Keratinocyte (primary cell): ENCODE results near the gene TIMMDC1. TPM values are rescaled to one million over a fixed set of nuclear protein-coding genes. Genes with fewer than 3 reads are reported as not detected.

ENCODE experiments used
- DNase-seq: peaks from one replicate; pipeline ENCODE4 v3.0.0-alpha.2; 2011; ENCODE audit warnings: low read depth, missing footprints, low spot score
- FAIRE-seq: peaks from 2 replicates; lab custom pipeline; 2011; peaks lifted over from hg19 to GRCh38; lab: Jason Lieb, UNC
- H2AFZ ChIP-seq: 2 replicates; pipeline ENCODE4 v1.6.0; 2012; ENCODE audit warnings: low read length, control low read depth, inconsistent platforms; ENCODE audit not compliant: control insufficient read depth
- H3K27ac ChIP-seq: 2 replicates; pipeline ENCODE4 v1.5.1; 2011; ENCODE audit warnings: low read length; ENCODE audit not compliant: control insufficient read depth, insufficient read depth
- H3K27me3 ChIP-seq: 3 replicates; pipeline ENCODE4 v1.6.0; 2011; ENCODE audit warnings: low read length; ENCODE audit not compliant: control insufficient read depth, insufficient read depth; ENCODE audit errors: extremely low read depth
- H3K36me3 ChIP-seq, 2 experiments: 2 replicates in 1 of 2; 3 replicates in 1 of 2; pipeline ENCODE4 v1.5.1; 2011; ENCODE audit warnings: low read length in 2 of 2, mild to moderate bottlenecking in 1 of 2; ENCODE audit not compliant: control insufficient read depth in 2 of 2, insufficient read depth in 2 of 2; ENCODE audit errors: extremely low read depth in 1 of 2
- H3K4me1 ChIP-seq: 3 replicates; pipeline ENCODE4 v1.5.1; 2011; ENCODE audit warnings: low read length; ENCODE audit not compliant: control insufficient read depth, insufficient read depth; ENCODE audit errors: extremely low read depth
- H3K4me2 ChIP-seq: 3 replicates; pipeline ENCODE4 v1.6.0; 2011; ENCODE audit warnings: low read depth, low read length; ENCODE audit not compliant: control insufficient read depth, insufficient read depth; ENCODE audit errors: extremely low read depth
- H3K4me3 ChIP-seq, 3 experiments: fragments of 200-600 bp in 1 of 3; sonication (generic) in 1 of 3; 2 replicates in 2 of 3; 3 replicates in 1 of 3; pipeline ENCODE4 v1.5.1; 2011 to 2016; ENCODE audit warnings: low read length in 3 of 3, mild to moderate bottlenecking in 3 of 3, control low read depth in 2 of 3, inconsistent platforms in 1 of 3, low read depth in 1 of 3, mixed read lengths in 1 of 3, mixed run types in 1 of 3, moderate library complexity in 1 of 3; ENCODE audit not compliant: control insufficient read depth in 2 of 3, insufficient read depth in 2 of 3; ENCODE audit errors: extremely low read depth in 1 of 3
- H3K79me2 ChIP-seq: 2 replicates; pipeline ENCODE4 v1.6.0; 2012; ENCODE audit warnings: low read length; ENCODE audit not compliant: control insufficient read depth, insufficient read depth
- H3K9ac ChIP-seq: 3 replicates; pipeline ENCODE4 v1.6.0; 2011; ENCODE audit warnings: low read length; ENCODE audit not compliant: control insufficient read depth, insufficient read depth; ENCODE audit errors: extremely low read depth
- H3K9me1 ChIP-seq: 3 replicates; pipeline ENCODE4 v1.6.0; 2011; ENCODE audit warnings: low read length; ENCODE audit not compliant: control insufficient read depth, insufficient read depth; ENCODE audit errors: extremely low read depth
- H3K9me3 ChIP-seq: 2 replicates; pipeline ENCODE4 v1.5.1; 2012; ENCODE audit warnings: low read depth, low read length; ENCODE audit not compliant: control insufficient read depth
- H4K20me1 ChIP-seq: 3 replicates; pipeline ENCODE4 v1.6.0; 2011; ENCODE audit warnings: low read length; ENCODE audit not compliant: control insufficient read depth, insufficient read depth; ENCODE audit errors: extremely low read depth
- EZH2 ChIP-seq: IDR thresholded peaks from one replicate; pipeline ENCODE4 v1.6.1; 2012; ENCODE audit warnings: inconsistent platforms, mild to moderate bottlenecking, low read length, moderate library complexity
- dilution Hi-C: fragments of 300-500 bp; cut with MboI; formaldehyde crosslinking; loops from one replicate; pipeline ENCODE4 v1.7.0; 2020; ENCODE audit warnings: low sequenced_read_pairs; ENCODE audit not compliant: extremely low pct_ligation_motif_present
- polyA plus RNA-seq, 5 experiments: library from polyadenylated mRNA; depleted of rRNA in 3 of 5; stranded (reverse) in 3 of 5; stranded (forward) in 1 of 5; unstranded in 1 of 5; fragments of >200 nt; gene quantifications; 1 replicate in 1 of 5; 2 replicates in 3 of 5; 3 replicates in 1 of 5; pipeline versions ENCODE4 v1.2.1 to v1.2.3, GENCODE V29; 2011 to 2012; ENCODE audit warnings: missing spikeins in 2 of 5, low read depth in 1 of 5, low replicate concordance in 1 of 5
- TF ChIP-seq, protein P1 (sequence below), 3 experiments: IDR thresholded peaks in 1 of 3; conservative IDR thresholded peaks in 1 of 3; optimal IDR thresholded peaks in 1 of 3; 2 replicates in 2 of 3; 3 replicates in 1 of 3; pipeline versions ENCODE3 to v1.5.1; 2011; ENCODE audit warnings: low read length in 3 of 3, mild to moderate bottlenecking in 3 of 3, moderate library complexity in 2 of 3, control low read depth in 1 of 3, inconsistent platforms in 1 of 3; ENCODE audit not compliant: insufficient read depth in 2 of 3; ENCODE audit errors: extremely low read depth in 1 of 3

The TIMMDC1 gene
- polyA plus RNA-seq, 1 donor (not counting 4 experiments of a cell fraction or from before 2014, with no cell fraction given) = 140 TPM

DNA sequence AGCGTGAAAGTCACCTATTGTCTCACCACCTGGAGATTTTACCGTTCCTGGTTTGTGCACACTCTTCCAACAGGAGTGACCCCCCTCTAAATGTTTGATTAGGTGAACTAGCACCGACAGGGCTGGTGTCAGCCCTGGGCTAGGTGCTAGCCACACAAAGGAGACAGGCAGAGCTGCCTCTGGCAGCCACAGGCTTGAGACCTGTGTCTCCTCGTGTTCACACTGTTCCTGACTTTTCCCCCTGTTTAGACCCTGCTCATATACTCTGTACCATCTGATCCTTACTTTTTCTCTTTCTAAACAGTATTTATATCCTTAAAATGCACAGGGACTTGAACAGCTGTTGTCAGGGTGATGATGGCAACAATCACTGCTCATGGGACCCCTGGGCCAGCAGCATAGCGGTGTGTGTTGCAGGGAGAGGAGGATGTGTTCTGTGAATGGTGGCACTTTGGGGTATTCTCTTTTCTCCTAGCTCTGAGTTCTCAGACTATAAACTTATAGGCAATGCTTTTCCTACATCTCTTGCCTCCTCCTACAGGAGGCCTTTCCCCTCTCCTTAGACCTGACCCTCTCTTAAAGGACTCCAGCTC, 55.6 kb downstream of the TIMMDC1 start:
- Histone ChIP-seq H3K36me3 (no peaks in the 10 kb centered on the region), H3K4me2 (no peak overlapping the region), H3K4me1 (no peaks in the 10 kb centered on the region), H3K27ac (no peak overlapping the region), H3K79me2 (no peaks in the 10 kb centered on the region), H4K20me1 (no peaks in the 10 kb centered on the region), H3K27me3 (no peaks in the 10 kb centered on the region), H3K9ac (no peak overlapping the region), H3K9me3 (no peaks in the 10 kb centered on the region), H2AFZ (no peak overlapping the region), H3K4me3 (no peak overlapping the region), H3K9me1 (no peaks in the 10 kb centered on the region)
- FAIRE-seq (no peak), DNase-seq (no peak)
- dilution Hi-C loops = no loop called here
- TF ChIP-seq, protein P1, sequence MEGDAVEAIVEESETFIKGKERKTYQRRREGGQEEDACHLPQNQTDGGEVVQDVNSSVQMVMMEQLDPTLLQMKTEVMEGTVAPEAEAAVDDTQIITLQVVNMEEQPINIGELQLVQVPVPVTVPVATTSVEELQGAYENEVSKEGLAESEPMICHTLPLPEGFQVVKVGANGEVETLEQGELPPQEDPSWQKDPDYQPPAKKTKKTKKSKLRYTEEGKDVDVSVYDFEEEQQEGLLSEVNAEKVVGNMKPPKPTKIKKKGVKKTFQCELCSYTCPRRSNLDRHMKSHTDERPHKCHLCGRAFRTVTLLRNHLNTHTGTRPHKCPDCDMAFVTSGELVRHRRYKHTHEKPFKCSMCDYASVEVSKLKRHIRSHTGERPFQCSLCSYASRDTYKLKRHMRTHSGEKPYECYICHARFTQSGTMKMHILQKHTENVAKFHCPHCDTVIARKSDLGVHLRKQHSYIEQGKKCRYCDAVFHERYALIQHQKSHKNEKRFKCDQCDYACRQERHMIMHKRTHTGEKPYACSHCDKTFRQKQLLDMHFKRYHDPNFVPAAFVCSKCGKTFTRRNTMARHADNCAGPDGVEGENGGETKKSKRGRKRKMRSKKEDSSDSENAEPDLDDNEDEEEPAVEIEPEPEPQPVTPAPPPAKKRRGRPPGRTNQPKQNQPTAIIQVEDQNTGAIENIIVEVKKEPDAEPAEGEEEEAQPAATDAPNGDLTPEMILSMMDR (optimal IDR thresholded peaks at IDR 0.05 in 1 of 3, IDR thresholded peaks at IDR 0.05 in 1 of 3, conservative IDR thresholded peaks at IDR 0.05 in 1 of 3; ENCODE audit: extremely low read depth in 1 of 3, insufficient read depth in 2 of 3, low read length in 3 of 3) = no peak
- TF ChIP-seq EZH2 = no peak

DNA sequence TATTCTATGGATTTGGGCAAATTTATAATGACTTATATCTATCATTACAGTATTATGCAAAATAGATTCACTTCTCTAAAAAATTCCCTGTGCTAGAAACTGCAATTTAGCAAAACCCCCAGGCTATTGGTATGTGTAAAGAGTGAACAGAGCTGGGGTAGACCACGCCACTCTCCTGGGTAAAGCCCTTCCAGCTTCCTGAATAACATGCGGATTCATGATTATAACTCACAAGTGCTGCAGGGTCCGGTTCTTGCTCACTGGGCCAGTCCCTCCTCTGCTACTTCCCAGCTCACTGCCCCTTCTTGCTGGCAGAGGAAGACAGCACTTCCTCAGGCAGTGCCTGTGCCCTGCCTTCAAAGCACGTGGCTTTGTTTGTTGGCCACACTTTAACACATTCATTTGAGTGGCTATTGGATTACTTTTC, 57.0 kb downstream of the TIMMDC1 start:
- TF ChIP-seq, protein P1 (optimal IDR thresholded peaks at IDR 0.05 in 1 of 3, IDR thresholded peaks at IDR 0.05 in 1 of 3, conservative IDR thresholded peaks at IDR 0.05 in 1 of 3; ENCODE audit: extremely low read depth in 1 of 3, insufficient read depth in 2 of 3, low read length in 3 of 3) = no peak
- TF ChIP-seq EZH2 = no peak
- H3K9me1 ChIP-seq = no peaks in the 10 kb centered on the region
- H3K4me3 ChIP-seq = no peak overlapping the region
- H3K36me3 ChIP-seq = no peaks in the 10 kb centered on the region
- H3K9ac ChIP-seq = no peak overlapping the region
- H3K79me2 ChIP-seq = no peaks in the 10 kb centered on the region
- H4K20me1 ChIP-seq = no peaks in the 10 kb centered on the region
- H3K27ac ChIP-seq = no peak overlapping the region
- H3K4me1 ChIP-seq = no peaks in the 10 kb centered on the region
- FAIRE-seq (no peak), DNase-seq (no peak)
- dilution Hi-C loops = no loop called here
- H3K4me2 ChIP-seq = no peak overlapping the region
- no peaks in the 10 kb centered on the region for H3K27me3 ChIP-seq
- H3K9me3 ChIP-seq = no peaks in the 10 kb centered on the region
- H2AFZ ChIP-seq = no peak overlapping the region
